ENCODE data around the gene NGEF. TPM values are rescaled to one million over a fixed set of nuclear protein-coding genes. Genes with fewer than 3 reads are reported as not detected.
"Not testable (repeated sequence)": the region's sequence is repeated elsewhere in the genome, so short reads cannot be mapped to it uniquely, and the experiment has no call there.

The NGEF gene
- total and polyA plus RNA-seq, 12 donors: 10.1 to 467 (median 46.1) TPM

- Histone ChIP-seq H3K27me3 (no peaks in the 10 kb centered on the region), H3K9me3 (replicated peaks in 1 of 3) (no peaks in the 10 kb centered on the region), H3K27ac (no peak overlapping the region), H3K36me3 (replicated peaks in 1 of 2) (no peaks in the 10 kb centered on the region), H3K4me1 (replicated peaks in 1 of 2) (no peaks in the 10 kb centered on the region), H3K4me3 (no peak overlapping the region)
- no peak for DNase-seq
- 84 to 94% (median 92%) methylated on average over 4 to 8 of the region's 8 CpGs for WGBS, 4 donors
- TF ChIP-seq CTCF (IDR thresholded peaks at IDR 0.05): no peak
- TF ChIP-seq POLR2A (IDR thresholded peaks at IDR 0.05): no peak
- intact Hi-C loops (cut with DNase I): loop anchor here in 1 of 2 donors (10.0 kb wide), 1 partner anchor 168 kb away; no protein-coding TSS in a partner anchor
Measured at GRCh38 chr2:233022561-233022960, 9.5 kb upstream of the NGEF start.

GRCh38 chr2:233021771-233022170 is 8.7 kb upstream of the NGEF start:
- H3K27ac ChIP-seq: no peak overlapping the region
- no peaks in the 10 kb centered on the region for H3K27me3 ChIP-seq
- no peaks in the 10 kb centered on the region for H3K36me3 ChIP-seq (replicated peaks in 1 of 2)
- TF ChIP-seq CTCF (IDR thresholded peaks at IDR 0.05): no peak
- TF ChIP-seq POLR2A (IDR thresholded peaks at IDR 0.05): no peak
- H3K4me1 ChIP-seq (replicated peaks in 1 of 2): no peaks in the 10 kb centered on the region
- DNase-seq: peak in 3 of 7 donors; percentile 19 to 30 (median 26)
- WGBS, 4 donors: 64 to 87% (median 68%) methylated on average over 3 to 8 of the region's 8 CpGs
- no peak overlapping the region for H3K4me3 ChIP-seq
- no peaks in the 10 kb centered on the region for H3K9me3 ChIP-seq (replicated peaks in 1 of 3)
- intact Hi-C loops (cut with DNase I): loop anchor here in 1 of 2 donors (10.0 kb wide), 1 partner anchor 167 kb away; no protein-coding TSS in a partner anchor

- Histone ChIP-seq H3K4me3 (no peak overlapping the region), H3K4me1 (replicated peaks in 1 of 2) (no peaks in the 10 kb centered on the region), H3K27me3 (no peaks in the 10 kb centered on the region), H3K27ac (no peak overlapping the region), H3K36me3 (replicated peaks in 1 of 2) (no peaks in the 10 kb centered on the region), H3K9me3 (replicated peaks in 1 of 3) (no peaks in the 10 kb centered on the region)
- DNase-seq: no peak
- TF ChIP-seq CTCF (IDR thresholded peaks at IDR 0.05): no peak
- TF ChIP-seq POLR2A (IDR thresholded peaks at IDR 0.05): no peak
- 77 to 94% (median 81%) methylated on average over 2 of the region's 2 CpGs for WGBS, 4 donors
- intact Hi-C loops (cut with DNase I): loop anchor here in 1 of 2 donors (10.0 kb wide), 1 partner anchor 166 kb away; no protein-coding TSS in a partner anchor
Measured at GRCh38 chr2:233020454-233020853, 7.4 kb upstream of the NGEF start.

GRCh38 chr2:233019610-233020009 is 6.6 kb upstream of the NGEF start:
- DNase-seq: not testable (repeated sequence)
- 87 to 96% (median 93%) methylated on average over 4 of the region's 4 CpGs for WGBS, 4 donors

DNA sequence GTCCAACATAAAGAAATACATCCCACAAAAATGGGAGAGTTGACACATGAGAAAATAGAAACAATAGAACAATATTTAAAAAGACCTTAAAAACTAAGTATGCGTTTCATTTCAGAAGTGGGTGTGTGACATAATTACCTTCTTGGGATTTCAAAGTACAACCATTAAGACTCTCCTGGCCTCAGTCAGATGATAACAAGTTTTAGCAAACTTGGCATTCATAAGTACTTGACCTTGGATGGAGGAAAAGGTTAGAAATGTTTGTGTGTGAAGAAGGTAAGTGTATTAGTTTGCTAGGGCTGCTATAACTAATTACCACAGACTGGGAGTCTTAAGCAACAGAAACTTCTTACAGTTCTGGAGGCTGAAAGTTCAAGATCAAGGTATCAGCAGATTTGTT is 4.9 kb upstream of the NGEF start:
- no peak overlapping the region for H3K4me3 ChIP-seq
- no peak for DNase-seq

More at GRCh38 chr2:233019610-233020009, 6.6 kb upstream of the NGEF start:
- not testable (repeated sequence) for H3K27me3 ChIP-seq; H3K4me1 ChIP-seq (replicated peaks in 1 of 2); H3K27ac ChIP-seq; H3K36me3 ChIP-seq (replicated peaks in 1 of 2); H3K9me3 ChIP-seq (replicated peaks in 1 of 3); H3K4me3 ChIP-seq
- intact Hi-C loops (cut with DNase I): loop anchor here in 1 of 2 donors (10.0 kb wide), 1 partner anchor 165 kb away; no protein-coding TSS in a partner anchor

More for the DNA sequence above, 4.9 kb upstream of the NGEF start:
- no peaks in the 10 kb centered on the region for H3K36me3 ChIP-seq (replicated peaks in 1 of 2)
- no peaks in the 10 kb centered on the region for H3K4me1 ChIP-seq (replicated peaks in 1 of 2)
- no peak overlapping the region for H3K27ac ChIP-seq
- TF ChIP-seq CTCF (IDR thresholded peaks at IDR 0.05) (no peak), POLR2A (IDR thresholded peaks at IDR 0.05) (no peak)
- intact Hi-C loops (cut with DNase I): no loop called here
- no peaks in the 10 kb centered on the region for H3K9me3 ChIP-seq (replicated peaks in 1 of 3)
- no peaks in the 10 kb centered on the region for H3K27me3 ChIP-seq
- WGBS, 4 donors: 89 to 97% (median 96%) methylated on average over 1 of the region's 1 CpG

Measured in adrenal gland (tissue), 12 donors.